WTC11 (cell line): ENCODE measurements around the gene NKAIN2. TPM values are rescaled to one million over a fixed set of nuclear protein-coding genes. Genes with fewer than 3 reads are reported as not detected.

Experiments
- ATAC-seq: fragments of 200-7000 bp; cut with Tn5 transposase; 2 replicates; pipeline ENCODE4 v1.10.0; 2021; ENCODE audit warnings: mild to moderate bottlenecking, moderate library complexity
- CTCF ChIA-PET: fragments of 300-600 bp; sonication (Branson Sonifier 250); formaldehyde crosslinking; loops from one replicate; lab custom pipeline; 2021; ENCODE audit warnings: antibody characterized with exemption; lab: Charles Lee
- POLR2A ChIA-PET: fragments of 350-600 bp; sonication (Branson Sonifier 250); formaldehyde crosslinking; loops from one replicate; lab custom pipeline; 2021; ENCODE audit warnings: antibody characterized with exemption; lab: Charles Lee
- DNase-seq: peaks from one replicate; pipeline ENCODE4 v3.0.0; 2021; ENCODE audit warnings: low spot score
- H3K27ac Mint-ChIP-seq: 2 replicates; pipeline ENCODE4 v1.8.0; 2021; ENCODE audit warnings: mixed read lengths
- H3K27me3 Mint-ChIP-seq: 2 replicates; pipeline ENCODE4 v1.8.0; 2021; ENCODE audit warnings: low read depth, mild to moderate bottlenecking, moderate library complexity, mixed read lengths
- H3K36me3 Mint-ChIP-seq: 2 replicates; pipeline ENCODE4 v1.8.0; 2021; ENCODE audit warnings: mixed read lengths
- H3K4me1 Mint-ChIP-seq: 2 replicates; pipeline ENCODE4 v1.8.0; 2022; ENCODE audit warnings: mixed read lengths
- H3K4me3 Mint-ChIP-seq: 2 replicates; pipeline ENCODE4 v1.8.0; 2021; ENCODE audit warnings: mild to moderate bottlenecking, moderate library complexity, mixed read lengths
- H3K9me3 Mint-ChIP-seq: 2 replicates; pipeline ENCODE4 v1.8.0; 2021; ENCODE audit warnings: mixed read lengths
- ATF1 ChIP-seq: sonication (generic); formaldehyde crosslinking; IDR thresholded peaks from 2 replicates; pipeline ENCODE4 v1.8.1; 2023; ENCODE audit warnings: mild to moderate bottlenecking, moderate library complexity, missing genetic modification reagents
- CTCF ChIP-seq: fragments of 200-600 bp; IDR thresholded peaks from 2 replicates; pipeline ENCODE4 v1.8.0; 2022; ENCODE audit warnings: antibody characterized with exemption
- E2F1 ChIP-seq: sonication (generic); formaldehyde crosslinking; IDR thresholded peaks from 2 replicates; pipeline ENCODE4 v1.8.0; 2022; ENCODE audit warnings: mild to moderate bottlenecking, missing genetic modification reagents
- ELF4 ChIP-seq: sonication (generic); formaldehyde crosslinking; IDR thresholded peaks from 2 replicates; pipeline ENCODE4 v1.8.1; 2022; ENCODE audit warnings: low read depth, mild to moderate bottlenecking, moderate library complexity, missing genetic modification reagents
- ERG ChIP-seq: fragments of 250-450 bp; sonication (Bioruptor Pico); IDR thresholded peaks from 2 replicates; pipeline ENCODE4 v1.8.0; 2021; ENCODE audit warnings: mild to moderate bottlenecking
- ETV6 ChIP-seq: sonication (generic); formaldehyde crosslinking; IDR thresholded peaks from 2 replicates; pipeline ENCODE4 v1.8.1; 2022; ENCODE audit warnings: mild to moderate bottlenecking, missing genetic modification reagents
- NFATC4 ChIP-seq: fragments of 250-450 bp; sonication (Bioruptor Pico); IDR thresholded peaks from 2 replicates; pipeline ENCODE4 v1.9.0; 2021; ENCODE audit warnings: mild to moderate bottlenecking
- PRRX2 ChIP-seq: fragments of 250-450 bp; sonication (Bioruptor Pico); IDR thresholded peaks from 2 replicates; pipeline ENCODE4 v1.8.0; 2021; ENCODE audit warnings: mild to moderate bottlenecking
- SMAD4 ChIP-seq: sonication (generic); formaldehyde crosslinking; IDR thresholded peaks from 2 replicates; pipeline ENCODE4 v1.8.0; 2022; ENCODE audit warnings: mild to moderate bottlenecking, missing genetic modification reagents
- SOX15 ChIP-seq: fragments of 250-450 bp; sonication (Bioruptor Pico); IDR thresholded peaks from 2 replicates; pipeline ENCODE4 v1.9.0; 2021; ENCODE audit warnings: mild to moderate bottlenecking
- SP1 ChIP-seq: sonication (generic); formaldehyde crosslinking; conservative IDR thresholded peaks from 2 replicates; pipeline ENCODE4 v1.8.1; 2022; ENCODE audit warnings: missing genetic modification reagents
- TEAD1 ChIP-seq: sonication (generic); formaldehyde crosslinking; IDR thresholded peaks from 2 replicates; pipeline ENCODE4 v1.8.0; 2022; ENCODE audit warnings: mild to moderate bottlenecking, missing genetic modification reagents
- ZBTB21 ChIP-seq: sonication (generic); formaldehyde crosslinking; IDR thresholded peaks from 2 replicates; pipeline ENCODE4 v1.8.1; 2023; ENCODE audit warnings: mild to moderate bottlenecking, missing genetic modification reagents, borderline replicate concordance
- ZNF416 ChIP-seq: fragments of 250-450 bp; sonication (Bioruptor Pico); IDR thresholded peaks from 2 replicates; pipeline ENCODE4 v1.9.0; 2021; ENCODE audit warnings: mild to moderate bottlenecking, inconsistent platforms
- ZNF425 ChIP-seq: fragments of 250-450 bp; sonication (Bioruptor Pico); conservative IDR thresholded peaks from 2 replicates; pipeline ENCODE4 v1.9.0; 2021; ENCODE audit warnings: mild to moderate bottlenecking
- ZNF532 ChIP-seq: fragments of 250-450 bp; sonication (Bioruptor Pico); IDR thresholded peaks from 2 replicates; pipeline ENCODE4 v1.9.0; 2021; ENCODE audit warnings: mild to moderate bottlenecking, borderline replicate concordance
- total RNA-seq: library from RNA; stranded (reverse); gene quantifications from 3 replicates; pipeline ENCODE4 v1.2.3, GENCODE V29; 2021
- TF ChIP-seq, protein P1 (sequence below): fragments of 250-450 bp; sonication (Bioruptor Pico); IDR thresholded peaks from 2 replicates; pipeline ENCODE4 v1.9.0; 2021; ENCODE audit warnings: mild to moderate bottlenecking
- TF ChIP-seq, protein P2 (sequence below): sonication (generic); formaldehyde crosslinking; conservative IDR thresholded peaks from 2 replicates; pipeline ENCODE4 v1.8.1; 2022; ENCODE audit warnings: mild to moderate bottlenecking, missing genetic modification reagents

The NKAIN2 gene
- total RNA-seq, 1 experiment from 2014 or later, result 0.33 TPM

DNA sequence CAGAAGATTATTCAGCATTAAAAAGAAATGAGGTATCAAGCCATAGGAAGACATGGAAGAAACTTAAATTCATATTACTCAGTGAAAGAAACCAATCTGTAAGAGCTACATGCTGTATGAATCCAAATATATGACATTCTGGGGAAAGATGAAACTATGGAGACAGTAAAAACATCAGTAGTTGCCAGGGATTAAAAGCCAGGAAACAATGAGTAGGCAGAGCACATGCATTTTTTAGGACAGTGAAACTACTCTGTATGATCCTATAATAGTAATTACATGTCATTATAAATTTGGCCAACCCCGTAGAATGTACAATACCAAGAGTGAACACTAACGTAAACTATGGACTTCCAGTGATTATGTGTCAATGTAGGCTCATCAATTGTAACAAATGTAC, 1065.8 kb downstream of the NKAIN2 start (continued):
- no peak for TF ChIP-seq SOX15 (CRISPR knock-in tag)
- TF ChIP-seq NFATC4 (CRISPR knock-in tag), result no peak
- no peak for TF ChIP-seq ATF1 (CRISPR knock-in tag)
- no peak for TF ChIP-seq ZBTB21 (CRISPR knock-in tag)
- no peak for TF ChIP-seq ELF4 (CRISPR knock-in tag)
- TF ChIP-seq TEAD1 (CRISPR knock-in tag), result no peak
- TF ChIP-seq E2F1, result no peak

DNA sequence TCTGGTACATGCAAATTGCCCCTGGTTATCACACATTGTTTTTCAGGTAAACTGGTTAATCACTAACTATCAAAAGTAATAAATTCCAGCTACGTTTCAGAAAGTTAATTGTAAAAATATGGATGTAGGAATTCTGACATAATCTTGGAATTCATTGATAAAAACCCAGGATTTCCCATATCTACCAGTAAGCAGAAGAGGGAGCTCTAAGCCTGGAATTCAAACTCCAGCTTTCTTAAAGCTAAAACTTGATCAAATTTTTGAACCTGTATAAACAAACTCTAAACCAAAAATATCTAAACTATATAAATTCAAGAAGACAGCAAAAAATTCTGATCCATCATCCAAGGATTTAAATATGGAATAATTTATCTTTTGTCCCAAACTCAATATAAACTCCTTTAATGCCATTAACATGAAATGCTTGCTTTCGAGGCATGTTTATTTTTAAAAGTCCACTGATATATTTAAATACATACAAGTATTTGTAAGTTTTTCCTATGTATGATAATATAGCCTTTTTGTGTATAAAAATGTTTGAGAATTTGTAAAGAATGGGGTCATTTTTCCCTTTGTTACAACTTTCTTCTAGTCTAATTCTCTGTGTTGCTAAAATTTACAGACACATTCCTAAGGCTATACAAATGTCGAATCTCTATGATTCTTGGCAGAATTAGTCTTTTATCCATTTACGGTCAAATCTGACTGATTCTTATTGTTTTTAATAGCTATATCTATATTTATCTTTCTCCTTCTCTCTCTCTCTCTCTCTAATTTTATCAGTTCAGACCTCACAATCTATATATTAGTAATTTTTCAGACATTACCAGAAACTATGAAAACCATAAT, 1067.2 kb downstream of the NKAIN2 start:
- Mint-ChIP-seq H3K27me3 (no peaks in the 10 kb centered on the region), H3K27ac (no peak overlapping the region), H3K4me3 (no peak overlapping the region), H3K36me3 (no peaks in the 10 kb centered on the region), H3K9me3 (peaks cover 3% of the 10 kb centered on the region; the same call in 1 of the 2 replicates), H3K4me1 (peaks cover 4% of the 10 kb centered on the region; the same call in 1 of the 2 replicates)
- POLR2A ChIA-PET, result no interaction called here
- CTCF ChIA-PET, result interaction anchor here (0.7 to 3.0 kb wide), 7 partner anchors 9 to 253 kb away, joined by 3 to 20 read pairs (median 4); no protein-coding TSS in a partner anchor
- DNase-seq (no peak), ATAC-seq (no peak)
- TF ChIP-seq PRRX2 (CRISPR knock-in tag) (no peak), CTCF (peak; percentile 41; the same call in 1 of the 2 replicates)

DNA sequence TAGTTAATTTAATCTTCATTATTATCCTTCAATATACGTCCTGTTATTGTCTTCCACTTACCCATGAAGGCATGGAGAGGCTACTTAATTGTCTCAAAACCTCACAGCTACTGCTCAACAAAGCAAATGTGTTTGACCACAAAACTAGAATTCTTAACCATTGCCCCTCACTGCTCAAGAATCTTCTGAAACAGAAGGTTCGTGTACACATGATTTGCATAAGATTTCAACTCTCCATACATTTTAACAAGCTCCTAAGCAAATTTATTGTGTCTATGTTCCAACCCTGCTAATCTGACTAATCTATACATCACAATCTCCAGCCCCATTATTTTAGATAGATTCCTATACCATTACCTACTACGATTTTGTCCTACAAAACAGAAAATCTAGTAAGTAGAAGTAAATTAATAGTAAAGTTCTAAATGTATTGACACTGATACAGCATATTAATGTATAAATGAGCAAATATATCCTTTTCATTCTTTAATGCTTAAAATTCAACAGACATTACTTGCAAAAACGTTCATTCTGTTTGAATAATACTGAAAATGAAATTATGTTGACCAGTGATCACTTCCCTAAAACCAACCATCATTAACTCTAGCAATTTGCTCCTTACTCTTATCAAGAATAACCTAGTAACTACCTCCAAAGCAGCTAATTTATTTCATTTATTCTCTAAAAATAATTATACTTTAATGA, 1068.8 kb downstream of the NKAIN2 start:
- Mint-ChIP-seq H3K36me3 (no peaks in the 10 kb centered on the region), H3K4me3 (no peak overlapping the region), H3K9me3 (peaks cover 3% of the 10 kb centered on the region; the same call in 1 of the 2 replicates), H3K27me3 (no peaks in the 10 kb centered on the region), H3K27ac (no peak overlapping the region), H3K4me1 (peaks cover 4% of the 10 kb centered on the region; the same call in 1 of the 2 replicates)
- ATAC-seq, result no peak
- CTCF ChIA-PET, result interaction anchor here (1.5 to 3.0 kb wide), 2 partner anchors 231 to 241 kb away, joined by 4 to 20 read pairs; no protein-coding TSS in a partner anchor
- POLR2A ChIA-PET, result no interaction called here
- no peak for DNase-seq
- TF ChIP-seq ETV6 (no peak), NFATC4 (CRISPR knock-in tag) (no peak), ZNF416 (CRISPR knock-in tag) (no peak), ATF1 (CRISPR knock-in tag) (no peak), ZNF425 (CRISPR knock-in tag) (no peak), SP1 (no peak), SMAD4 (CRISPR knock-in tag) (no peak), ERG (CRISPR knock-in tag) (no peak), ZNF532 (CRISPR knock-in tag) (no peak)
- TF ChIP-seq, protein P1, sequence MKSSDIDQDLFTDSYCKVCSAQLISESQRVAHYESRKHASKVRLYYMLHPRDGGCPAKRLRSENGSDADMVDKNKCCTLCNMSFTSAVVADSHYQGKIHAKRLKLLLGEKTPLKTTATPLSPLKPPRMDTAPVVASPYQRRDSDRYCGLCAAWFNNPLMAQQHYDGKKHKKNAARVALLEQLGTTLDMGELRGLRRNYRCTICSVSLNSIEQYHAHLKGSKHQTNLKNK (CRISPR knock-in tag), result no peak
- TF ChIP-seq, protein P2, sequence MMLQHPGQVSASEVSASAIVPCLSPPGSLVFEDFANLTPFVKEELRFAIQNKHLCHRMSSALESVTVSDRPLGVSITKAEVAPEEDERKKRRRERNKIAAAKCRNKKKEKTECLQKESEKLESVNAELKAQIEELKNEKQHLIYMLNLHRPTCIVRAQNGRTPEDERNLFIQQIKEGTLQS, result no peak
